BE2C (cell line): ENCODE results near the gene ELF2.
"Not testable (repeated sequence)": the region's sequence is repeated elsewhere in the genome, so short reads cannot be mapped to it uniquely, and the experiment has no call there.

ENCODE experiments used
- DNase-seq: peaks from one replicate; pipeline ENCODE4 v3.0.0-alpha.2; 2020
- H3K27me3 ChIP-seq: fragments of 250-450 bp; sonication (Bioruptor Pico); 2 replicates; pipeline ENCODE4 v1.5.1; 2020; ENCODE audit warnings: mild to moderate bottlenecking
- H3K36me3 ChIP-seq: fragments of 250-450 bp; sonication (Bioruptor Pico); 2 replicates; pipeline ENCODE4 v1.5.1; 2020; ENCODE audit warnings: mild to moderate bottlenecking
- H3K4me1 ChIP-seq: fragments of 250-450 bp; sonication (Bioruptor Pico); 2 replicates; pipeline ENCODE4 v1.5.1; 2020
- H3K4me3 ChIP-seq: 2 replicates; pipeline ENCODE4 v1.5.1; 2011; ENCODE audit warnings: low read depth, low read length
- H3K9me3 ChIP-seq: fragments of 250-450 bp; sonication (Bioruptor Pico); 2 replicates; pipeline ENCODE4 v1.5.1; 2020
- CTCF ChIP-seq: IDR thresholded peaks from 2 replicates; pipeline ENCODE4 v1.5.1; 2012; ENCODE audit warnings: mild to moderate bottlenecking, low read depth, low read length

ELF2 gene

GRCh38 chr4:139163806-139164206 lies 13.2 kb downstream of the ELF2 start:
- Histone ChIP-seq H3K4me3 (no peak overlapping the region), H3K9me3 (no peaks in the 10 kb centered on the region), H3K36me3 (no peaks in the 10 kb centered on the region), H3K4me1 (no peaks in the 10 kb centered on the region), H3K27me3 (no peaks in the 10 kb centered on the region)
- no peak for TF ChIP-seq CTCF
- no peak for DNase-seq

GRCh38 chr4:139157977-139158376 lies 19.0 kb downstream of the ELF2 start:
- H3K36me3 ChIP-seq, H3K27me3 ChIP-seq, H3K4me3 ChIP-seq, DNase-seq, H3K9me3 ChIP-seq, H3K4me1 ChIP-seq: not testable (repeated sequence)

GRCh38 chr4:139154952-139155557 lies 22.0 kb downstream of the ELF2 start:
- no peak for DNase-seq
- no peak overlapping the region for H3K4me3 ChIP-seq
- H3K9me3 ChIP-seq = no peaks in the 10 kb centered on the region; the same call in 1 of the 2 replicates
- H3K36me3 ChIP-seq = no peaks in the 10 kb centered on the region
- TF ChIP-seq CTCF = no peak
- no peaks in the 10 kb centered on the region for H3K4me1 ChIP-seq
- no peaks in the 10 kb centered on the region for H3K27me3 ChIP-seq

- no peak for TF ChIP-seq CTCF
- Histone ChIP-seq H3K9me3 (no peaks in the 10 kb centered on the region; the same call in 1 of the 2 replicates), H3K4me3 (no peak overlapping the region)
Measured at GRCh38 chr4:139154538-139154937, 22.5 kb downstream of the ELF2 start.

GRCh38 chr4:139154134-139154421 lies 22.9 kb downstream of the ELF2 start:
- no peak overlapping the region for H3K4me3 ChIP-seq
- no peak for TF ChIP-seq CTCF
- no peaks in the 10 kb centered on the region for H3K4me1 ChIP-seq
- no peaks in the 10 kb centered on the region for H3K27me3 ChIP-seq
- H3K36me3 ChIP-seq = no peaks in the 10 kb centered on the region
- no peak for DNase-seq
- no peaks in the 10 kb centered on the region; the same call in 1 of the 2 replicates for H3K9me3 ChIP-seq

More at GRCh38 chr4:139154538-139154937, 22.5 kb downstream of the ELF2 start:
- no peaks in the 10 kb centered on the region for H3K4me1 ChIP-seq
- no peak for DNase-seq
- no peaks in the 10 kb centered on the region for H3K36me3 ChIP-seq
- H3K27me3 ChIP-seq = no peaks in the 10 kb centered on the region

GRCh38 chr4:139153411-139154133 lies 23.4 kb downstream of the ELF2 start:
- H3K27me3 ChIP-seq = no peaks in the 10 kb centered on the region
- no peak for TF ChIP-seq CTCF
- no peak for DNase-seq

More at GRCh38 chr4:139153411-139154133, 23.4 kb downstream of the ELF2 start:
- Histone ChIP-seq H3K4me1 (no peaks in the 10 kb centered on the region), H3K4me3 (no peak overlapping the region), H3K9me3 (no peaks in the 10 kb centered on the region; the same call in 1 of the 2 replicates), H3K36me3 (no peaks in the 10 kb centered on the region)
